A673 (cell line): ENCODE results near the gene ZNF821. TPM values are rescaled to one million over a fixed set of nuclear protein-coding genes. Genes with fewer than 3 reads are reported as not detected.

Source experiments
- BruUV-seq: library from RNA; stranded (reverse); fragments of 400-500 nt; replicated peaks from 2 replicates; lab custom pipeline; 2021; lab: Mats Ljungman, UMichigan
- CTCF ChIA-PET: fragments of 300-600 bp; sonication (Branson Sonifier 250); formaldehyde crosslinking; loops from one replicate; lab custom pipeline; 2022; ENCODE audit warnings: antibody characterized with exemption; lab: Charles Lee
- POLR2A ChIA-PET: fragments of 300-600 bp; sonication (Branson Sonifier 250); formaldehyde crosslinking; loops from one replicate; lab custom pipeline; 2022; ENCODE audit warnings: antibody characterized with exemption; ENCODE audit not compliant: low non-redundant PET; lab: Charles Lee
- DNase-seq: peaks from one replicate; pipeline ENCODE4 v3.0.0-alpha.2; 2015; ENCODE audit warnings: low spot score
- H3K27ac ChIP-seq: fragments of 200-600 bp; sonication (generic); 2 replicates; pipeline ENCODE4 v1.5.1; 2016; ENCODE audit warnings: mixed run types, low read depth, mild to moderate bottlenecking, mixed read lengths, antibody characterized with exemption, low read length; ENCODE audit not compliant: poor library complexity, severe bottlenecking
- H3K27me3 ChIP-seq: fragments of 200-600 bp; sonication (generic); replicated peaks from 2 replicates; pipeline ENCODE4 v1.6.1; 2017; ENCODE audit warnings: mixed run types, low read depth, mild to moderate bottlenecking, mixed read lengths, antibody characterized with exemption, low read length; ENCODE audit not compliant: insufficient read depth, poor library complexity
- H3K36me3 ChIP-seq: fragments of 200-600 bp; sonication (generic); 2 replicates; pipeline ENCODE4 v1.6.1; 2016; ENCODE audit warnings: mixed run types, mild to moderate bottlenecking, mixed read lengths, antibody characterized with exemption, low read length; ENCODE audit not compliant: insufficient read depth, poor library complexity, severe bottlenecking
- H3K4me1 ChIP-seq: fragments of 200-600 bp; sonication (generic); 2 replicates; pipeline ENCODE4 v1.6.1; 2017; ENCODE audit warnings: mixed run types, mild to moderate bottlenecking, mixed read lengths, antibody characterized with exemption, low read length; ENCODE audit not compliant: insufficient read depth, poor library complexity, severe bottlenecking
- H3K4me3 ChIP-seq: fragments of 200-600 bp; sonication (generic); 2 replicates; pipeline ENCODE4 v1.5.1; 2016; ENCODE audit warnings: low read depth, mixed run types, mild to moderate bottlenecking, mixed read lengths, low read length; ENCODE audit not compliant: poor library complexity, severe bottlenecking
- H3K9me3 ChIP-seq: fragments of 200-600 bp; sonication (generic); 2 replicates; pipeline ENCODE4 v1.6.1; 2016; ENCODE audit warnings: mixed run types, low read depth, mild to moderate bottlenecking, mixed read lengths, antibody characterized with exemption, low read length; ENCODE audit not compliant: poor library complexity, severe bottlenecking
- CTCF ChIP-seq: fragments of 300-800, 200-600 bp; sonication (generic); conservative IDR thresholded peaks from 2 replicates; pipeline ENCODE4 v1.5.1; 2017; ENCODE audit warnings: low read depth, mild to moderate bottlenecking, antibody characterized with exemption, low read length, moderate library complexity, mixed read lengths
- EZH2 ChIP-seq: fragments of 200-600 bp; sonication (generic); IDR thresholded peaks from 2 replicates; pipeline ENCODE4 v1.6.1; 2017; ENCODE audit warnings: borderline replicate concordance, low read depth, mild to moderate bottlenecking, mixed read lengths, antibody characterized with exemption, low read length; ENCODE audit not compliant: poor library complexity, severe bottlenecking
- intact Hi-C: fragments of 100-400 bp; cut with micrococcal nuclease; formaldehyde crosslinking; loops from one replicate; pipeline ENCODE4 v1.10.0; 2022; ENCODE audit not compliant: unreplicated experiment
- total RNA-seq: library from RNA; stranded (reverse); gene quantifications from 2 replicates; pipeline ENCODE4 v1.2.3, GENCODE V29; 2021

ZNF821 gene
- total RNA-seq, 1 experiment from 2014 or later: 11.1 TPM

DNA sequence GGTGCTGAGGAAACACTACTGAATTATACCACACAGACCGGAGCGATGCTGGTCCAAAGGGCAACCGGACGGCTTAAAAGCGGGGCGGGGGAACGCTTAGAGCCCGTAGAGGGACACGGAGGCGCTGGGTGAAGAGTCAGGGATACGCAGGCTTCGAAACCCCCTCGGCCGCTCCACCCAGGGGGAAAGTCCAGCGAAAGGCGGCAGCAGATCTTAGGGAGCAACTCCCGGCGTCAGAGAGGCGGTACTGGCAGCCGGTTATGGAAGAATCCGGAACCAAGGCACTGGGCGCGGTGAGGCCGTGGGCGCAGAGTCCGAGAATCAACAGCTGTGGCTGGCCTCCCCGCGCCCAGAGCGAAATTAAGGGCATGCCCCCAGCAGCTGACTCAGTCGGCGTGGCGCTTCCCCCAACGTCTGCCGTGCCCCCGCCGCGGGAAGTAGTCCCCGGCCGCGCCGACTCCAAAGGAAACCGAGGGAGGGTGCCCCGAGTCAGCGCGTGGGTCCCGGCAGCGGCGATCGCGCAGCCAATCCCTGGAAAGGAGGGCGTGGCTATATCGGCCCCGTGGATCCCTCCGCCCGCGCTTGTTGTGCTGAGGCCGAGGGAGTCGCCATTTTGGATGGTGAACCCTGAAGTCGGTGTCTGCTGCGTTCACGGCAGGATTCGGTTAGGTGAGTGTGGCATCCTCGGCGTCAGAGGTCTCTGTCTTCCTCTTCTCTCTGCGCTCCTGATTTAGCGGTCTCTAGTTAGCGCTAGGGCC, 11.1 kb upstream of the ZNF821 start, which contains the start of gene IST1:
Gene IST1, plus strand, starts transcription at position 611 of the 758 bp plus-strand sequence. CDS start 20,110 bp downstream, outside the sequence.
- peak; percentile 99 for DNase-seq
- BruUV-seq: no TSS peak
- H3K36me3 ChIP-seq: no peaks in the 10 kb centered on the region
- intact Hi-C loops: loop anchor here (1.0 to 5.0 kb wide), 2 partner anchors 11 to 88 kb away; partner anchors contain the start of genes AP1G1 and ZNF821
- H3K27me3 ChIP-seq: no peaks in the 10 kb centered on the region
- CTCF ChIA-PET: interaction anchor here (1.2 kb wide), 1 partner anchor 66 kb away, joined by 6 read pairs; no protein-coding TSS in a partner anchor
- H3K27ac ChIP-seq: peak within 1 kb of the TSS; percentile 95
- peak within 1 kb of the TSS; percentile 78 for H3K4me3 ChIP-seq
- TF ChIP-seq EZH2 (no peak), CTCF (no peak)
- H3K4me1 ChIP-seq: peaks cover 8% of the 10 kb centered on the region
- H3K9me3 ChIP-seq: no peaks in the 10 kb centered on the region
- POLR2A ChIA-PET: interaction anchor here (0.5 kb wide), 1 partner anchor 21 kb away, joined by 5 read pairs; no protein-coding TSS in a partner anchor

DNA sequence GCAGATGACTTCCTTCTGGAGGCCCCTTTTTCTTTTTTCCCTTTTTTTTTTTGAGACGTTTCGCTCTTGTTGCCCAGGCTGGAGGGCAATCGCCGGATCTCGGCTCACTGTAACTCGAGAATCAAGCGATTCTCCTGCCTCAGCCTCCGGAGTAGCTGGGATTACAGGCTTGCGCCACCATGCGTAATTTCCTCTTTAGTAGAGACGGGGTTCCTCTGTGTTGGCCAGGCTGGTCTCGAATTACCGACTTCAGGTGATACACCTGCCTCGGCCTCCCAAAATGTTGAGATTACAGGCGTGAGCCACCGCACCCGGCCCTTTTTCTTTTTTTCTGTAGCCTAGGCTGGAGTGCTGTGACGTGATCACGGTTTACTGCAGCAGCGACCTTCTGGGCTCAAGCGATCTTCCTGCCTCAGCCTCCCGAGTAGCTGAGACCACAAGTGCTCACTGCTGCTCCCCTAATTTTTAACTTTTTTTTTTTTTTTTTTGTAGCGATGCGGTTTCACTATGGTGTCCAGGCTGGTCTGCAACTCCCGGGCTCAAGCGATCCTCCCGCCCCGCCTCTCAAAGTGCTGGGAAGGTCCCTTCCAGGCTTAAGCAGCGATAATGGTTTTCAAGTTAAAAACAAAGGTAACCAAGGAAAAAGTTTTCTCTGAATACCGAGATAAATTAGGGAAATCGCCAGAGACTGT, 10.4 kb upstream of the ZNF821 start:
- Histone ChIP-seq H3K27me3 (no peaks in the 10 kb centered on the region), H3K4me1 (peaks cover 8% of the 10 kb centered on the region), H3K9me3 (no peaks in the 10 kb centered on the region), H3K4me3 (peak overlapping the region; percentile 78), H3K27ac (peak overlapping the region; percentile 95), H3K36me3 (no peaks in the 10 kb centered on the region)
- CTCF ChIA-PET: interaction anchor here (1.0 to 1.2 kb wide), 2 partner anchors 11 to 67 kb away, joined by 5 to 6 read pairs; partner anchors contain the start of gene ZNF821
- intact Hi-C loops: no loop called here
- BruUV-seq: TSS peak; percentile 81
- POLR2A ChIA-PET: no interaction called here
- TF ChIP-seq CTCF: peak; percentile 35; the same call in 1 of the 2 replicates
- no peak for TF ChIP-seq EZH2
- peak; percentile 64 for DNase-seq

DNA sequence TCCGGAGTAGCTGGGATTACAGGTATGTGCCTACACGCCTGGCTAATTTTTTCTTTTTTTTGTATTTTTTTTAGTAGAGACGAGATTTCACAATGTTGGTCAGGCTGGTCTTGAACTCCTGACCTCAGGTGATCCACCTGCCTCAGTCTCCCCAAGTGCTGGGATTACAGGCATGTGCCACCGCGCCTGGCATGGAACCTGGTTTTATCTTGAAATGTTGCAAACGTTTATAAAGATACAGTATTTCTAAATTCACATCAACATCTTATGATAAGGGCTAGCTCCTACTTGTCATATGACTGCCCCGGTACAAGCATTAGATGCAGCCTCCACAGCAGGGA, 9.9 kb upstream of the ZNF821 start:
- no peaks in the 10 kb centered on the region for H3K27me3 ChIP-seq
- peaks cover 8% of the 10 kb centered on the region for H3K4me1 ChIP-seq
- DNase-seq: no peak
- intact Hi-C loops: no loop called here
- H3K36me3 ChIP-seq: no peaks in the 10 kb centered on the region
- POLR2A ChIA-PET: no interaction called here
- TF ChIP-seq CTCF (no peak), EZH2 (no peak)
- no peaks in the 10 kb centered on the region for H3K9me3 ChIP-seq
- CTCF ChIA-PET: interaction anchor here (1.0 to 1.2 kb wide), 2 partner anchors 10 to 68 kb away, joined by 5 to 6 read pairs; partner anchors contain the start of gene ZNF821
- peak overlapping the region; percentile 78 for H3K4me3 ChIP-seq
- H3K27ac ChIP-seq: peak overlapping the region; percentile 95
- BruUV-seq: no TSS peak
